GM06990 (cell line): ENCODE data around the gene SPNS3.

Experiments
- DNase-seq: peaks from one replicate; pipeline ENCODE4 v3.0.0-alpha.2; 2011; ENCODE audit not compliant: insufficient read length; ENCODE audit errors: extremely low read depth
- H3K27me3 ChIP-seq: replicated peaks from 2 replicates; pipeline ENCODE4 v1.6.0; 2011; ENCODE audit warnings: low read length; ENCODE audit not compliant: control insufficient read depth, insufficient read depth
- H3K36me3 ChIP-seq: 2 replicates; pipeline ENCODE4 v1.5.1; 2011; ENCODE audit warnings: low read length; ENCODE audit not compliant: control insufficient read depth, insufficient read depth
- H3K4me3 ChIP-seq: replicated peaks from 2 replicates; pipeline ENCODE4 v1.5.1; 2011; ENCODE audit warnings: low read depth, mild to moderate bottlenecking, control low read depth, low read length
- CTCF ChIP-seq: IDR thresholded peaks from 2 replicates; pipeline ENCODE4 v1.5.1; 2011; ENCODE audit warnings: low read length, control low read depth, mild to moderate bottlenecking, inconsistent platforms; ENCODE audit not compliant: insufficient read depth, poor library complexity, severe bottlenecking

Gene SPNS3

GRCh38 chr17:4478318-4478830, 44.6 kb downstream of the SPNS3 start:
- H3K27me3 ChIP-seq: no peaks in the 10 kb centered on the region
- no peak overlapping the region for H3K4me3 ChIP-seq
- DNase-seq: no peak
- H3K36me3 ChIP-seq: no peaks in the 10 kb centered on the region
- no peak for TF ChIP-seq CTCF

GRCh38 chr17:4479340-4479981, 45.7 kb downstream of the SPNS3 start:
- no peaks in the 10 kb centered on the region for H3K36me3 ChIP-seq
- H3K4me3 ChIP-seq: no peak overlapping the region
- no peaks in the 10 kb centered on the region for H3K27me3 ChIP-seq
- no peak for DNase-seq
- TF ChIP-seq CTCF: no peak

- Histone ChIP-seq H3K36me3 (no peaks in the 10 kb centered on the region), H3K27me3 (no peaks in the 10 kb centered on the region), H3K4me3 (no peak overlapping the region)
- DNase-seq: no peak
- no peak for TF ChIP-seq CTCF
These were observed 46.4 kb downstream of the SPNS3 start for GRCh38 chr17:4479982-4480751.

GRCh38 chr17:4480929-4481898, 47.5 kb downstream of the SPNS3 start:
- no peaks in the 10 kb centered on the region for H3K36me3 ChIP-seq
- no peak for TF ChIP-seq CTCF
- no peaks in the 10 kb centered on the region for H3K27me3 ChIP-seq
- H3K4me3 ChIP-seq: no peak overlapping the region
- no peak for DNase-seq

GRCh38 chr17:4482338-4483011, 48.7 kb downstream of the SPNS3 start:
- no peak for DNase-seq
- Histone ChIP-seq H3K4me3 (no peak overlapping the region), H3K36me3 (no peaks in the 10 kb centered on the region), H3K27me3 (no peaks in the 10 kb centered on the region)
- no peak for TF ChIP-seq CTCF
